Measurements from ENCODE around the gene ATG7. TPM values are rescaled to one million over a fixed set of nuclear protein-coding genes. Genes with fewer than 3 reads are reported as not detected.

ATG7 gene
- total RNA-seq, 4 donors from 2014 or later = 20.6 to 50.4 (median 39.9) TPM

DNA sequence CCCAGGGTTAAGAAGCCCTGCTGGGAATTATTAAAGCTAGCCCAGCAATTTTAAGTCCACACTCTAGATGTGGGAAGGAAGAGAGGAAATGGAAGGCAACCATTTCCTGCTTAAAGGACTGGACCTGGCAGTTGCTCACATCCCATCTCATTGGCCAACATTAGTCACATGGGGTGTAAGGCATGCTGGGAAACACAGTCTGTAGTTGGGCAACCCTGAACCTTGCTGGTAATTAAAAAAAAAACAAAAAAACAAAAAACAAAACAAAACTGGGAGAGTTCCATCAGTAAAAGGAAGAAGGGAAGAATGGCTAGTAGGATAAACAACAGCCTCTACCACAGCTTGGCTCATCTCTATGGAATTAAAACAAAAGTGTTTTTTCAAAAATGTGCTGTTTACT, 235.5 kb downstream of the ATG7 start:
- H3K9me3 ChIP-seq = no peaks in the 10 kb centered on the region
- H3K27ac ChIP-seq (replicated peaks in 1 of 4) = peak overlapping the region; percentile 68 to 80 (median 76)
- TF ChIP-seq EP300 (IDR thresholded peaks at IDR 0.05) (no peak), POLR2AphosphoS5 (IDR thresholded peaks at IDR 0.05) (no peak), POLR2A (IDR thresholded peaks at IDR 0.05; ENCODE audit: low read depth) (no peak)
- TF ChIP-seq, protein P1, sequence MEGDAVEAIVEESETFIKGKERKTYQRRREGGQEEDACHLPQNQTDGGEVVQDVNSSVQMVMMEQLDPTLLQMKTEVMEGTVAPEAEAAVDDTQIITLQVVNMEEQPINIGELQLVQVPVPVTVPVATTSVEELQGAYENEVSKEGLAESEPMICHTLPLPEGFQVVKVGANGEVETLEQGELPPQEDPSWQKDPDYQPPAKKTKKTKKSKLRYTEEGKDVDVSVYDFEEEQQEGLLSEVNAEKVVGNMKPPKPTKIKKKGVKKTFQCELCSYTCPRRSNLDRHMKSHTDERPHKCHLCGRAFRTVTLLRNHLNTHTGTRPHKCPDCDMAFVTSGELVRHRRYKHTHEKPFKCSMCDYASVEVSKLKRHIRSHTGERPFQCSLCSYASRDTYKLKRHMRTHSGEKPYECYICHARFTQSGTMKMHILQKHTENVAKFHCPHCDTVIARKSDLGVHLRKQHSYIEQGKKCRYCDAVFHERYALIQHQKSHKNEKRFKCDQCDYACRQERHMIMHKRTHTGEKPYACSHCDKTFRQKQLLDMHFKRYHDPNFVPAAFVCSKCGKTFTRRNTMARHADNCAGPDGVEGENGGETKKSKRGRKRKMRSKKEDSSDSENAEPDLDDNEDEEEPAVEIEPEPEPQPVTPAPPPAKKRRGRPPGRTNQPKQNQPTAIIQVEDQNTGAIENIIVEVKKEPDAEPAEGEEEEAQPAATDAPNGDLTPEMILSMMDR (IDR thresholded peaks at IDR 0.05) = no peak
- intact Hi-C loops (cut with DNase I) = no loop called here
- H3K4me1 ChIP-seq = peaks cover 21 to 31% (median 30%) of the 10 kb centered on the region in 4 donors
- DNase-seq (ENCODE audit: extremely low spot score) = no peak
- H3K36me3 ChIP-seq = no peaks in the 10 kb centered on the region
- no peak overlapping the region for H3K4me3 ChIP-seq
- no peaks in the 10 kb centered on the region for H3K27me3 ChIP-seq

DNA sequence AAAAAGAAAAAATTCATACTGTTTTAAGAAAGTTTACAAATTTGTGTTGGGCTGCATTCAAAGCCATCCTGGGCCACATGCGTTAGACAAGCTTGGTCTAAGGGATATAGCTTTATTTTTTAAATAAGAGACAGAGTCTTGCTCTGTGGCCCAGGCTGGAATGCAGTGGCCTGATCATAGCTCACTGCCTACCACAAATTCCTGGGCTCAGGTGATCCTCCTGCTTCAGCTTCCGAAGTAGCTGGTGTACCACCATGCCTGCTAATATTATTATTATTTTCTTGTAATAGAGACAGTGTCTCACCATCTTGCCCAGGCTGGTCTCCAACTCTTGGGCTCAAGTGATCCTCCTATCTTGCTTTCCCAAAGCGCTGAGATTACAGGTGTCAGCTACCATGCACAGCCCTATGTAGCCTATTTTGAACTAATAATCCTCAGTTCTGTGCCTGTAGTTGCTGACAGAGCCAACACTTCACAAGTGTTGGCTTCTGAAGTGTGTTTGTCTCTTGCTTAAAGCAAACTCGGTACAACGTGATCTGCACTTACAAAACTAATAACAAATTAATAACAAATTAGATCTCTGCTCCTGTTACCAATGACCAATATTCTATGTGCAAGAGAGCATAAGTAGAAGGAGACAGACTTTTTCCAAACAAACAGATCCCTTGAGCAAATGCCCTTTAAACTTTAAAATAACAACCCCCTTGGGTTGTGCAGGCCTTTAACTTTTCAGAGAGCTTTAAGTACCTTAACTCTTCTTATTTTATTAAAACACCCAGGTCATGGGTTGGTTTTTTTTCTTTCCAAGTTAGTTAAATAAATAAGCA, 236.4 kb downstream of the ATG7 start:
- WGBS = 54% methylated on average over 5 of the region's 5 CpGs
- Histone ChIP-seq H3K4me1 (peaks cover 26 to 36% (median 35%) of the 10 kb centered on the region in 4 donors), H3K9me3 (no peaks in the 10 kb centered on the region), H3K36me3 (no peaks in the 10 kb centered on the region), H3K4me3 (no peak overlapping the region), H3K27ac (replicated peaks in 1 of 4) (peak overlapping the region; percentile 68 to 80 (median 76)), H3K27me3 (no peaks in the 10 kb centered on the region)
- no peak for TF ChIP-seq POLR2A (IDR thresholded peaks at IDR 0.05; ENCODE audit: low read depth)
- TF ChIP-seq, protein P1 (IDR thresholded peaks at IDR 0.05) = no peak
- no peak for TF ChIP-seq EP300 (IDR thresholded peaks at IDR 0.05)
- TF ChIP-seq POLR2AphosphoS5 (IDR thresholded peaks at IDR 0.05) = no peak
- intact Hi-C loops (cut with DNase I) = no loop called here
- DNase-seq (ENCODE audit: extremely low spot score) = no peak

DNA sequence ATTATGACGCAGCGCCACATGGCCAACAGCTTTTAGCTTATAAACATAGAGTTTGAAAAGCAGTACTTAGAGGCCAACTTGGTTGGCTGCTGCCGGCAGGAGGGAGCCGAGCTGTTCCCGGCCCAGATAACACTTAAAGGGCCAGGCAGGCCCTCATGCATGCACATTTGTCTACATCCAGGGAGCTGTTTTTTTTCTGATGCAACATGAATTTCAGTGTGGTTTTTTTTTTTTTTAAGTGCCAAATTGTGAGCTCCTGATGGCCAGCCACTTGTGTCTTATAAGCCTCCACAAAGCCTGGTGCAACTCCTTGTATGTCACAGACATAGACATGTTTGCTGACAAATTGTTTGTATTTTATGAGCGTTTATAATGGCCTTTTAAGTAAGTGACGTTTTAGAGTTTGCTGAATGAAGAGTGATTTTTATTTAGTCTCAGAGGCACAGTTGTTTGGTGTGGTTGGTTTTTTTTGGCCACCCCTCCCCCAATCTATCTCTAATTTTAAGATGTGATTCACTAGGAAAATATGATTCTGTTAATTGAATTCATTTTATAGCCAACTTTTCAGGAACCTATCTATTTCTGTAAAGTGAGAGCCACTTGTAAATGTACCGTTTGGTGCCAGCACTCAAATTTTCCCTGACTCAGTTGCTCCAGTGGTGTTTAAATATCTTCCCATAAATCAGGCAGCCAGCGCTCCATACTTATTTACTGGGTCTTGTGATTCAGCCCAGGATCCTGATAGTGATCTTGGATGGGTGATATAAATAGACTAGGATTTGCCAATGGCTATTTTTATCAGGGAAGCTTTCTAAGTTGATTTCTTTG, 237.2 kb downstream of the ATG7 start:
- H3K27ac ChIP-seq (replicated peaks in 1 of 4) = peak overlapping the region; percentile 68 to 80 (median 76)
- no peak overlapping the region for H3K4me3 ChIP-seq
- no peaks in the 10 kb centered on the region for H3K27me3 ChIP-seq
- no peaks in the 10 kb centered on the region for H3K9me3 ChIP-seq
- DNase-seq (ENCODE audit: extremely low spot score) = no peak
- intact Hi-C loops (cut with DNase I) = no loop called here
- H3K4me1 ChIP-seq = peaks cover 34 to 44% (median 44%) of the 10 kb centered on the region in 4 donors
- TF ChIP-seq POLR2AphosphoS5 (IDR thresholded peaks at IDR 0.05) = peak; percentile 51 to 66
- no peak for TF ChIP-seq POLR2A (IDR thresholded peaks at IDR 0.05; ENCODE audit: low read depth)
- TF ChIP-seq EP300 (IDR thresholded peaks at IDR 0.05) = no peak
- TF ChIP-seq, protein P1 (IDR thresholded peaks at IDR 0.05) = peak in 2 of 3 experiments; percentile 10 to 28
- no peaks in the 10 kb centered on the region for H3K36me3 ChIP-seq
- WGBS = 20% methylated on average over 9 of the region's 9 CpGs

DNA sequence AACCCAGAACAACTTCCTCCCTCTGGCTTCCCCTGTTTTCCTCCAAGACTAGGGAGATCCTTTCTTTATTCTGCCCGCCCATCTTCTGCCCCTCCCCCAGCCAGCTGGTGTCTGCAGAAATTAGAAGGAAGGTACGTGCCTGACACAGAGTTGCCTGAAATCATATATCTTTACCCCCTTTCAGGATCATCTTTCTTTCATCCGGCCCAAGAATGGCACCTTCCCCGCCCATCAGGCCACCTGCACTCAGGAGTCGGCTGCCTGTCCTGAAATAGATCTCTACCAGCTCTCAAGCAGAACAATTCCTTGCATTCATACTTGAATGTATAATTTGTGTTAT, 237.8 kb downstream of the ATG7 start:
- Histone ChIP-seq H3K27me3 (no peaks in the 10 kb centered on the region), H3K4me3 (no peak overlapping the region), H3K27ac (replicated peaks in 1 of 4) (peak overlapping the region; percentile 68 to 80 (median 76)), H3K36me3 (no peaks in the 10 kb centered on the region), H3K9me3 (no peaks in the 10 kb centered on the region), H3K4me1 (peaks cover 40 to 50% (median 50%) of the 10 kb centered on the region in 4 donors)
- no peak for DNase-seq (ENCODE audit: extremely low spot score)
- WGBS = 52% methylated on average over 5 of the region's 5 CpGs
- intact Hi-C loops (cut with DNase I) = no loop called here
- TF ChIP-seq, protein P1 (IDR thresholded peaks at IDR 0.05) = no peak
- TF ChIP-seq POLR2AphosphoS5 (IDR thresholded peaks at IDR 0.05) (no peak), EP300 (IDR thresholded peaks at IDR 0.05) (no peak), POLR2A (IDR thresholded peaks at IDR 0.05; ENCODE audit: low read depth) (no peak)
